HL-60 (cell line): ENCODE measurements around the gene PTCRA.
"Not testable (repeated sequence)": the region's sequence is repeated elsewhere in the genome, so short reads cannot be mapped to it uniquely, and the experiment has no call there.

Experiments used
- DNase-seq, 2 experiments: peaks; one replicate each; pipeline ENCODE4 v3.0.0-alpha.2; 2010 to 2020; ENCODE audit warnings: low read depth in 1 of 2, low spot score in 1 of 2
- H3K27ac ChIP-seq: fragments of 250-450 bp; sonication (Bioruptor Pico); replicated peaks from 2 replicates; pipeline ENCODE4 v1.5.1; 2020; ENCODE audit warnings: mild to moderate bottlenecking, moderate library complexity
- H3K27me3 ChIP-seq: fragments of 250-450 bp; sonication (Bioruptor Pico); 2 replicates; pipeline ENCODE4 v1.5.1; 2021; ENCODE audit warnings: mild to moderate bottlenecking, moderate library complexity; ENCODE audit not compliant: insufficient read depth, poor library complexity, severe bottlenecking
- H3K4me3 ChIP-seq: replicated peaks from 2 replicates; pipeline ENCODE4 v1.5.1; 2011; ENCODE audit warnings: mild to moderate bottlenecking, control low read depth, low read length; ENCODE audit not compliant: insufficient read depth
- CTCF ChIP-seq: IDR thresholded peaks from one replicate; pipeline ENCODE4 v1.5.1; 2011; ENCODE audit warnings: low read length, control low read depth, inconsistent platforms; ENCODE audit not compliant: insufficient read depth
- GABPA ChIP-seq: IDR thresholded peaks from 2 replicates; pipeline ENCODE4 v1.6.1; 2012; ENCODE audit warnings: low read depth
- POLR2AphosphoS5 ChIP-seq: IDR thresholded peaks from 2 replicates; pipeline ENCODE4 v1.6.1; 2012; ENCODE audit warnings: low read depth
- REST ChIP-seq: IDR thresholded peaks from 2 replicates; pipeline ENCODE4 v1.6.1; 2012; ENCODE audit warnings: low read depth; ENCODE audit not compliant: insufficient replicate concordance
- SPI1 ChIP-seq: IDR thresholded peaks from 2 replicates; pipeline ENCODE4 v1.6.1; 2012; ENCODE audit warnings: low read depth, mild to moderate bottlenecking, borderline replicate concordance

Gene PTCRA

GRCh38 chr6:42891199-42891722, 24.6 kb upstream of the PTCRA start:
- peak overlapping the region; percentile 94 for H3K27ac ChIP-seq
- H3K27me3 ChIP-seq: no peaks in the 10 kb centered on the region
- H3K4me3 ChIP-seq: peak overlapping the region; percentile 83
- DNase-seq: no peak
- TF ChIP-seq SPI1 (no peak), CTCF (no peak), REST (no peak), POLR2AphosphoS5 (no peak), GABPA (no peak)

GRCh38 chr6:42894041-42894828, 21.6 kb upstream of the PTCRA start:
- peak in 1 of 2 experiments; percentile 87 for DNase-seq
- H3K27me3 ChIP-seq, H3K4me3 ChIP-seq: not testable (repeated sequence)
- TF ChIP-seq SPI1 (peak; percentile 88), POLR2AphosphoS5 (peak; percentile 26; the same call in 1 of the 2 replicates)
- peak overlapping the region; percentile 88 for H3K27ac ChIP-seq

- no peak for DNase-seq
- H3K4me3 ChIP-seq: no peak overlapping the region
- H3K27me3 ChIP-seq: no peaks in the 10 kb centered on the region
- no peak overlapping the region for H3K27ac ChIP-seq
- TF ChIP-seq GABPA (no peak), REST (no peak), POLR2AphosphoS5 (no peak)
Measured at GRCh38 chr6:42896178-42896719, 19.6 kb upstream of the PTCRA start.

GRCh38 chr6:42898891-42899361, 16.9 kb upstream of the PTCRA start:
- Histone ChIP-seq H3K4me3 (no peak overlapping the region), H3K27ac (no peak overlapping the region), H3K27me3 (no peaks in the 10 kb centered on the region)
- DNase-seq: peak in 1 of 2 experiments; percentile 75
- TF ChIP-seq SPI1 (no peak), REST (no peak), CTCF (peak; percentile 33), GABPA (no peak), POLR2AphosphoS5 (no peak)
